GM21390 (cell line): ENCODE results near the gene RPUSD2.
A peak's percentile ranks its signal among the peaks of the same experiment; 100 is the strongest.
"Not testable (repeated sequence)": the region's sequence is repeated elsewhere in the genome, so short reads cannot be mapped to it uniquely, and the experiment has no call there.

ENCODE experiments used
- ATAC-seq: cut with Tn5 transposase; IDR thresholded peaks from one replicate; pipeline ENCODE4 v1.9.1; 2021; ENCODE audit not compliant: unreplicated experiment

Gene RPUSD2

GRCh38 chr15:40564591-40565332 lies 4.3 kb upstream of the RPUSD2 start, which contains the start of gene CCDC32:
Gene CCDC32, minus strand, starts transcription at chr15:40565042. Its CDS starts 2,027 bp downstream, at chr15:40563015.
- peak; percentile 90 for ATAC-seq

GRCh38 chr15:40565333-40566238 lies 3.5 kb upstream of the RPUSD2 start:
- no peak for ATAC-seq

GRCh38 chr15:40567111-40567510 lies 2.0 kb upstream of the RPUSD2 start:
- no peak for ATAC-seq

GRCh38 chr15:40575113-40575512 lies 6.0 kb downstream of the RPUSD2 start:
- ATAC-seq = no peak

- ATAC-seq = not testable (repeated sequence)
These were observed 7.8 kb downstream of the RPUSD2 start for GRCh38 chr15:40576914-40577313.

GRCh38 chr15:40578892-40579291 lies 9.8 kb downstream of the RPUSD2 start:
- no peak for ATAC-seq

GRCh38 chr15:40581796-40582195 lies 12.7 kb downstream of the RPUSD2 start:
- not testable (repeated sequence) for ATAC-seq

GRCh38 chr15:40582726-40583246 lies 13.7 kb downstream of the RPUSD2 start:
- no peak for ATAC-seq

- ATAC-seq = no peak
These were observed 15.1 kb downstream of the RPUSD2 start for GRCh38 chr15:40584191-40584590.

GRCh38 chr15:40590667-40591050 lies 21.6 kb downstream of the RPUSD2 start:
- ATAC-seq = no peak

- ATAC-seq = no peak
These were observed 22.3 kb downstream of the RPUSD2 start for GRCh38 chr15:40591389-40591788.

- ATAC-seq = no peak
These were observed 24.1 kb downstream of the RPUSD2 start for GRCh38 chr15:40593165-40593564.

GRCh38 chr15:40593588-40594428 lies 24.7 kb downstream of the RPUSD2 start, which contains the start of gene KNL1:
Gene KNL1, plus strand, starts transcription at chr15:40594249. Its CDS starts 8,683 bp downstream, at chr15:40602932.
- peak; percentile 72 for ATAC-seq

- ATAC-seq = peak; percentile 43
These were observed 25.3 kb downstream of the RPUSD2 start for GRCh38 chr15:40594429-40594836.

- no peak for ATAC-seq
These were observed 26.1 kb downstream of the RPUSD2 start for GRCh38 chr15:40595219-40595618.

GRCh38 chr15:40595773-40596172 lies 26.7 kb downstream of the RPUSD2 start:
- no peak for ATAC-seq

GRCh38 chr15:40597024-40597423 lies 27.9 kb downstream of the RPUSD2 start:
- ATAC-seq = no peak

GRCh38 chr15:40598126-40598525 lies 29.0 kb downstream of the RPUSD2 start:
- ATAC-seq = no peak

- no peak for ATAC-seq
These were observed 29.6 kb downstream of the RPUSD2 start for GRCh38 chr15:40598672-40599071.

- ATAC-seq = no peak
These were observed 31.9 kb downstream of the RPUSD2 start for GRCh38 chr15:40600956-40601355.

GRCh38 chr15:40603935-40604334 lies 34.8 kb downstream of the RPUSD2 start:
- ATAC-seq = no peak
